ENCODE measurements around the gene DENND2C.
A peak's percentile ranks its signal among the peaks of the same experiment; 100 is the strongest.

The DENND2C gene

GRCh38 chr1:114716304-114717170 lies 46.7 kb upstream of the DENND2C start, which contains the start of gene NRAS:
NRAS (minus strand) TSS chr1:114716771; CDS start chr1:114716160, 611 bp downstream.
- TF ChIP-seq, protein P1, sequence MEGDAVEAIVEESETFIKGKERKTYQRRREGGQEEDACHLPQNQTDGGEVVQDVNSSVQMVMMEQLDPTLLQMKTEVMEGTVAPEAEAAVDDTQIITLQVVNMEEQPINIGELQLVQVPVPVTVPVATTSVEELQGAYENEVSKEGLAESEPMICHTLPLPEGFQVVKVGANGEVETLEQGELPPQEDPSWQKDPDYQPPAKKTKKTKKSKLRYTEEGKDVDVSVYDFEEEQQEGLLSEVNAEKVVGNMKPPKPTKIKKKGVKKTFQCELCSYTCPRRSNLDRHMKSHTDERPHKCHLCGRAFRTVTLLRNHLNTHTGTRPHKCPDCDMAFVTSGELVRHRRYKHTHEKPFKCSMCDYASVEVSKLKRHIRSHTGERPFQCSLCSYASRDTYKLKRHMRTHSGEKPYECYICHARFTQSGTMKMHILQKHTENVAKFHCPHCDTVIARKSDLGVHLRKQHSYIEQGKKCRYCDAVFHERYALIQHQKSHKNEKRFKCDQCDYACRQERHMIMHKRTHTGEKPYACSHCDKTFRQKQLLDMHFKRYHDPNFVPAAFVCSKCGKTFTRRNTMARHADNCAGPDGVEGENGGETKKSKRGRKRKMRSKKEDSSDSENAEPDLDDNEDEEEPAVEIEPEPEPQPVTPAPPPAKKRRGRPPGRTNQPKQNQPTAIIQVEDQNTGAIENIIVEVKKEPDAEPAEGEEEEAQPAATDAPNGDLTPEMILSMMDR (conservative IDR thresholded peaks at IDR 0.05; ENCODE audit: low read depth, low read length) = no peak
- peaks cover 55% of the 10 kb centered on the region for H3K4me1 ChIP-seq (ENCODE audit: low read depth, poor library complexity, severe bottlenecking)
- H2AFZ ChIP-seq (ENCODE audit: low read depth) = peak within 1 kb of the TSS; percentile 42; the same call in 1 of the 2 replicates
- no peaks in the 10 kb centered on the region for H3K36me3 ChIP-seq (ENCODE audit: insufficient read depth)
- peak within 1 kb of the TSS; percentile 96 for H3K27ac ChIP-seq
- H4K20me1 ChIP-seq (ENCODE audit: insufficient read depth) = no peaks in the 10 kb centered on the region
- H3K4me2 ChIP-seq = peak within 1 kb of the TSS; percentile 76
- no peaks in the 10 kb centered on the region for H3K27me3 ChIP-seq (ENCODE audit: insufficient read depth, low read depth)
- peaks cover 21% of the 10 kb centered on the region for H3K79me2 ChIP-seq (ENCODE audit: insufficient read depth, low read depth)
- H3K4me3 ChIP-seq (IDR thresholded peaks at IDR 0.05; ENCODE audit: insufficient read depth, low read depth, low read length) = no peak within 1 kb of the TSS
- peak within 1 kb of the TSS; percentile 96 for H3K9ac ChIP-seq

GRCh38 chr1:114715952-114716303 lies 46.1 kb upstream of the DENND2C start:
- Histone ChIP-seq H3K4me2 (peak overlapping the region; percentile 76), H3K79me2 (ENCODE audit: insufficient read depth, low read depth) (peaks cover 21% of the 10 kb centered on the region), H3K27ac (peak overlapping the region; percentile 96), H3K27me3 (ENCODE audit: insufficient read depth, low read depth) (no peaks in the 10 kb centered on the region), H3K4me3 (IDR thresholded peaks at IDR 0.05; ENCODE audit: insufficient read depth, low read depth, low read length) (no peak overlapping the region), H4K20me1 (ENCODE audit: insufficient read depth) (no peaks in the 10 kb centered on the region), H3K4me1 (ENCODE audit: low read depth, poor library complexity, severe bottlenecking) (peaks cover 59% of the 10 kb centered on the region), H3K36me3 (ENCODE audit: insufficient read depth) (no peaks in the 10 kb centered on the region), H2AFZ (ENCODE audit: low read depth) (0 out of 2 replicates have a peak overlapping the region, but pooled peaks have one; percentile 42), H3K9ac (peak overlapping the region; percentile 96)
- TF ChIP-seq, protein P1 (conservative IDR thresholded peaks at IDR 0.05; ENCODE audit: low read depth, low read length) = no peak

GRCh38 chr1:114712977-114713376 lies 43.1 kb upstream of the DENND2C start:
- Histone ChIP-seq H3K36me3 (ENCODE audit: insufficient read depth) (no peaks in the 10 kb centered on the region), H3K4me2 (no peak overlapping the region), H4K20me1 (ENCODE audit: insufficient read depth) (no peaks in the 10 kb centered on the region), H3K27ac (no peak overlapping the region), H3K9ac (no peak overlapping the region), H2AFZ (ENCODE audit: low read depth) (no peak overlapping the region), H3K4me3 (IDR thresholded peaks at IDR 0.05; ENCODE audit: insufficient read depth, low read depth, low read length) (no peak overlapping the region), H3K79me2 (ENCODE audit: insufficient read depth, low read depth) (peaks cover 21% of the 10 kb centered on the region), H3K27me3 (ENCODE audit: insufficient read depth, low read depth) (no peaks in the 10 kb centered on the region), H3K4me1 (ENCODE audit: low read depth, poor library complexity, severe bottlenecking) (peaks cover 81% of the 10 kb centered on the region)
- TF ChIP-seq, protein P1 (conservative IDR thresholded peaks at IDR 0.05; ENCODE audit: low read depth, low read length) = no peak

- Histone ChIP-seq H4K20me1 (ENCODE audit: insufficient read depth) (no peaks in the 10 kb centered on the region), H3K36me3 (ENCODE audit: insufficient read depth) (no peaks in the 10 kb centered on the region), H3K4me2 (no peak overlapping the region), H3K27me3 (ENCODE audit: insufficient read depth, low read depth) (no peaks in the 10 kb centered on the region), H2AFZ (ENCODE audit: low read depth) (no peak overlapping the region), H3K79me2 (ENCODE audit: insufficient read depth, low read depth) (peaks cover 9% of the 10 kb centered on the region), H3K4me3 (IDR thresholded peaks at IDR 0.05; ENCODE audit: insufficient read depth, low read depth, low read length) (no peak overlapping the region), H3K4me1 (ENCODE audit: low read depth, poor library complexity, severe bottlenecking) (peaks cover 92% of the 10 kb centered on the region), H3K27ac (no peak overlapping the region), H3K9ac (no peak overlapping the region)
- TF ChIP-seq, protein P1 (conservative IDR thresholded peaks at IDR 0.05; ENCODE audit: low read depth, low read length) = no peak
Measured at GRCh38 chr1:114710360-114710759, 40.5 kb upstream of the DENND2C start.

Measured in KMS-11 (cell line).